GM12892 (cell line): Measurements from ENCODE around the gene NAGS.

Experiments used
- DNase-seq: peaks from one replicate; pipeline ENCODE4 v3.0.0; 2011; ENCODE audit not compliant: insufficient read length
- FAIRE-seq: peaks from 2 replicates; lab custom pipeline; 2011; peaks lifted over from hg19 to GRCh38; lab: Jason Lieb, UNC
- POLR2A ChIP-seq: IDR thresholded peaks from 2 replicates; pipeline ENCODE4 v1.6.1; 2011; ENCODE audit warnings: low read depth, low read length, control low read depth
- POLR2AphosphoS5 ChIP-seq: IDR thresholded peaks from 2 replicates; pipeline ENCODE4 v1.6.1; 2011; ENCODE audit warnings: low read depth, low read length, control low read depth
- TAF1 ChIP-seq: IDR thresholded peaks from 2 replicates; pipeline ENCODE4 v1.6.1; 2011; ENCODE audit warnings: low read depth, mild to moderate bottlenecking, control low read depth, low read length, borderline replicate concordance

The NAGS gene

GRCh38 chr17:44053125-44053872 lies 48.9 kb downstream of the NAGS start:
- TF ChIP-seq TAF1 (no peak), POLR2AphosphoS5 (no peak), POLR2A (no peak)
- no peak for DNase-seq
- no peak for FAIRE-seq
